ENCODE measurements around the gene RPP14. TPM values are rescaled to one million over a fixed set of nuclear protein-coding genes. Genes with fewer than 3 reads are reported as not detected.
"Not testable (repeated sequence)": the region's sequence is repeated elsewhere in the genome, so short reads cannot be mapped to it uniquely, and the experiment has no call there.

RPP14 gene
- total RNA-seq, 1 experiment from 2014 or later: 22.4 TPM

GRCh38 chr3:58272891-58273290 is 33.2 kb upstream of the RPP14 start (continued):
- TF ChIP-seq MAX (IDR thresholded peaks at IDR 0.05): no peak

- H3K9me3 ChIP-seq (ENCODE audit: control insufficient read depth in 1 of 2, insufficient read depth in 1 of 2, low read depth in 1 of 2, low read length in 2 of 2); POLR2A ChIA-PET; H2AFZ ChIP-seq (ENCODE audit: low read depth, low read length, poor library complexity, severe bottlenecking); H3K4me3 ChIP-seq (replicated peaks in 1 of 2; ENCODE audit: low read depth in 1 of 2, low read length in 2 of 2); DNase-seq (ENCODE audit: low read depth, low spot score); H3K27me3 ChIP-seq (ENCODE audit: insufficient read depth, low read length); H3K9ac ChIP-seq (ENCODE audit: low read length); H3K79me2 ChIP-seq (ENCODE audit: insufficient read depth, low read length); H3K9me2 ChIP-seq (ENCODE audit: insufficient read depth); ATAC-seq; H4K20me1 ChIP-seq (ENCODE audit: insufficient read depth); H3K4me2 ChIP-seq (ENCODE audit: low read length); H3K36me3 ChIP-seq (ENCODE audit: control insufficient read depth in 1 of 2, insufficient read depth in 2 of 2, low read length in 2 of 2); H3K27ac ChIP-seq (ENCODE audit: low read depth, low read length); RAD21 ChIA-PET (ENCODE audit: low non-redundant PET in 1 of 2, low total read pairs in 2 of 2, uncharacterized antibody in 2 of 2, unreplicated experiment in 2 of 2); BruUV-seq (replicated peaks): not testable (repeated sequence)
- CTCF ChIA-PET: interaction anchor here (1.2 kb wide), 1 partner anchor 56 kb away, joined by 3 read pairs; no protein-coding TSS in a partner anchor
- intact Hi-C loops (cut with micrococcal nuclease): loop anchor here (2.0 kb wide), 1 partner anchor 37 kb away; the partner anchor contains the start of gene ABHD6
- peaks cover 11 to 25% of the 10 kb centered on the region in 2 experiments for H3K4me1 ChIP-seq (ENCODE audit: control insufficient read depth in 1 of 2, insufficient read depth in 2 of 2, low read length in 2 of 2)
Measured at GRCh38 chr3:58273362-58273761, 32.7 kb upstream of the RPP14 start.

- ChIA-PET CTCF (no interaction called here), RAD21 (ENCODE audit: low non-redundant PET in 1 of 2, low total read pairs in 2 of 2, uncharacterized antibody in 2 of 2, unreplicated experiment in 2 of 2) (no interaction called here), POLR2A (no interaction called here)
- peaks cover 11 to 25% of the 10 kb centered on the region in 2 experiments for H3K4me1 ChIP-seq (ENCODE audit: control insufficient read depth in 1 of 2, insufficient read depth in 2 of 2, low read length in 2 of 2)
- H3K4me2 ChIP-seq (ENCODE audit: low read length): no peak overlapping the region
- H3K9ac ChIP-seq (ENCODE audit: low read length): no peak overlapping the region
- no peak for ATAC-seq
- no peak for DNase-seq (ENCODE audit: low read depth, low spot score)
- intact Hi-C loops (cut with micrococcal nuclease): no loop called here
- no peaks in the 10 kb centered on the region for H4K20me1 ChIP-seq (ENCODE audit: insufficient read depth)
- H3K79me2 ChIP-seq (ENCODE audit: insufficient read depth, low read length): no peaks in the 10 kb centered on the region
- no peaks in the 10 kb centered on the region for H3K9me3 ChIP-seq (ENCODE audit: control insufficient read depth in 1 of 2, insufficient read depth in 1 of 2, low read depth in 1 of 2, low read length in 2 of 2)
- H3K27ac ChIP-seq (ENCODE audit: low read depth, low read length): no peak overlapping the region
- no peaks in the 10 kb centered on the region for H3K27me3 ChIP-seq (ENCODE audit: insufficient read depth, low read length)
- H3K36me3 ChIP-seq (ENCODE audit: control insufficient read depth in 1 of 2, insufficient read depth in 2 of 2, low read length in 2 of 2): no peaks in the 10 kb centered on the region
- H2AFZ ChIP-seq (ENCODE audit: low read depth, low read length, poor library complexity, severe bottlenecking): no peak overlapping the region
- H3K9me2 ChIP-seq (ENCODE audit: insufficient read depth): no peaks in the 10 kb centered on the region
- TF ChIP-seq FOSL1 (IDR thresholded peaks at IDR 0.05; ENCODE audit: low read depth): no peak
- no peak for TF ChIP-seq JUND (IDR thresholded peaks at IDR 0.05)
- TF ChIP-seq EZH2phosphoT487 (IDR thresholded peaks at IDR 0.05; ENCODE audit: borderline replicate concordance): no peak
- no peak for TF ChIP-seq CTCF (IDR thresholded peaks at IDR 0.05 in 2 of 3, conservative IDR thresholded peaks at IDR 0.05 in 1 of 3; ENCODE audit: borderline replicate concordance in 1 of 3, insufficient read depth in 1 of 3, low read depth in 2 of 3, low read length in 2 of 3)
- TF ChIP-seq EGR1 (IDR thresholded peaks at IDR 0.05; ENCODE audit: low read depth): no peak
- TF ChIP-seq REST (IDR thresholded peaks at IDR 0.05; ENCODE audit: low read depth): no peak
- TF ChIP-seq MAX (IDR thresholded peaks at IDR 0.05): no peak
- no peak for TF ChIP-seq EZH2 (IDR thresholded peaks at IDR 0.05)
- TF ChIP-seq YY1 (IDR thresholded peaks at IDR 0.05; ENCODE audit: extremely low read depth, insufficient replicate concordance, low read depth, low read length): no peak
- no peak for TF ChIP-seq CBX3 (IDR thresholded peaks at IDR 0.05; ENCODE audit: low read depth)
- no peak for TF ChIP-seq RAD21 (IDR thresholded peaks at IDR 0.05; ENCODE audit: low read depth)
- no peak for TF ChIP-seq SRF (IDR thresholded peaks at IDR 0.05; ENCODE audit: low read depth)
- H3K4me3 ChIP-seq (replicated peaks in 1 of 2; ENCODE audit: low read depth in 1 of 2, low read length in 2 of 2): no peak overlapping the region
- no TSS peak for BruUV-seq (replicated peaks)
Measured at GRCh38 chr3:58274027-58274614, 31.9 kb upstream of the RPP14 start.

Data from HCT116 (cell line).